HUES64 (cell line): ENCODE data around the gene KIAA1671.

ENCODE experiments used
- H3K27ac ChIP-seq: 2 replicates; pipeline ENCODE4 v1.7.0; 2013; ENCODE audit warnings: low read depth, low read length, inconsistent platforms
- H3K27me3 ChIP-seq: 2 replicates; pipeline ENCODE4 v1.6.1; 2013; ENCODE audit warnings: mild to moderate bottlenecking, low read length; ENCODE audit not compliant: insufficient read depth
- H3K36me3 ChIP-seq: 2 replicates; pipeline ENCODE4 v1.6.1; 2013; ENCODE audit warnings: mild to moderate bottlenecking, low read length; ENCODE audit not compliant: insufficient read depth
- H3K4me1 ChIP-seq: 2 replicates; pipeline ENCODE4 v1.6.1; 2013; ENCODE audit warnings: mild to moderate bottlenecking, low read length, moderate library complexity; ENCODE audit not compliant: insufficient read depth
- H3K4me3 ChIP-seq: 2 replicates; pipeline ENCODE4 v1.5.1; 2013; ENCODE audit warnings: mild to moderate bottlenecking, low read length, moderate library complexity
- H3K9ac ChIP-seq: 2 replicates; pipeline ENCODE4 v1.6.1; 2013; ENCODE audit warnings: mild to moderate bottlenecking, low read depth, low read length
- H3K9me3 ChIP-seq: 2 replicates; pipeline ENCODE4 v1.6.1; 2013; ENCODE audit warnings: low read depth, low read length; ENCODE audit not compliant: insufficient read depth
- WGBS: fragments of 150-250, 120-280 bp; methylation state at CpG from one replicate; pipeline ENCODE4 v1.1.7; 2013; ENCODE audit warnings: missing lambda C conversion rate; 5-methylcytosine and 5-hydroxymethylcytosine counted together

Gene KIAA1671

GRCh38 chr22:25123677-25124076 lies 171.2 kb downstream of the KIAA1671 start:
- H3K9ac ChIP-seq, result no peak overlapping the region
- H3K9me3 ChIP-seq, result no peaks in the 10 kb centered on the region
- no peak overlapping the region for H3K4me3 ChIP-seq
- no peak overlapping the region for H3K27ac ChIP-seq
- H3K36me3 ChIP-seq, result 0 out of 2 replicates have a peak, but pooled peaks cover 6% of the 10 kb centered on the region
- H3K27me3 ChIP-seq, result no peaks in the 10 kb centered on the region
- 92% methylated on average over 3 of the region's 3 CpGs for WGBS
- H3K4me1 ChIP-seq, result peaks cover 26% of the 10 kb centered on the region

- H3K27me3 ChIP-seq, result no peaks in the 10 kb centered on the region
- H3K4me1 ChIP-seq, result peaks cover 14% of the 10 kb centered on the region; the same call in 1 of the 2 replicates
- 0 out of 2 replicates have a peak, but pooled peaks cover 6% of the 10 kb centered on the region for H3K36me3 ChIP-seq
- H3K9ac ChIP-seq, result no peak overlapping the region
- WGBS, result 92% methylated on average over 9 of the region's 9 CpGs
- H3K27ac ChIP-seq, result no peak overlapping the region
- H3K9me3 ChIP-seq, result no peaks in the 10 kb centered on the region
- H3K4me3 ChIP-seq, result no peak overlapping the region
Observed at GRCh38 chr22:25125693-25126357, 173.3 kb downstream of the KIAA1671 start.

GRCh38 chr22:25126510-25126909 lies 174.0 kb downstream of the KIAA1671 start:
- Histone ChIP-seq H3K4me1 (peaks cover 12% of the 10 kb centered on the region; the same call in 1 of the 2 replicates), H3K27ac (no peak overlapping the region), H3K27me3 (no peaks in the 10 kb centered on the region), H3K9ac (no peak overlapping the region), H3K9me3 (no peaks in the 10 kb centered on the region), H3K36me3 (0 out of 2 replicates have a peak, but pooled peaks cover 6% of the 10 kb centered on the region), H3K4me3 (no peak overlapping the region)
- 87% methylated on average over 1 of the region's 1 CpG for WGBS

- Histone ChIP-seq H3K36me3 (0 out of 2 replicates have a peak, but pooled peaks cover 6% of the 10 kb centered on the region), H3K4me3 (no peak overlapping the region), H3K27me3 (no peaks in the 10 kb centered on the region), H3K9ac (no peak overlapping the region), H3K27ac (no peak overlapping the region), H3K9me3 (no peaks in the 10 kb centered on the region), H3K4me1 (peaks cover 15% of the 10 kb centered on the region; the same call in 1 of the 2 replicates)
- WGBS, result 47% methylated on average over 6 of the region's 6 CpGs
Observed at GRCh38 chr22:25127318-25127717, 174.8 kb downstream of the KIAA1671 start.

GRCh38 chr22:25130462-25130861 lies 177.9 kb downstream of the KIAA1671 start:
- Histone ChIP-seq H3K27me3 (no peaks in the 10 kb centered on the region), H3K4me3 (no peak overlapping the region), H3K36me3 (no peaks in the 10 kb centered on the region), H3K4me1 (peaks cover 18% of the 10 kb centered on the region; the same call in 1 of the 2 replicates), H3K9me3 (no peaks in the 10 kb centered on the region), H3K27ac (no peak overlapping the region), H3K9ac (no peak overlapping the region)
- WGBS, result 87% methylated on average over 5 of the region's 6 CpGs

- peaks cover 18% of the 10 kb centered on the region; the same call in 1 of the 2 replicates for H3K4me1 ChIP-seq
- H3K36me3 ChIP-seq, result no peaks in the 10 kb centered on the region
- no peaks in the 10 kb centered on the region for H3K27me3 ChIP-seq
- H3K9me3 ChIP-seq, result no peaks in the 10 kb centered on the region
- H3K4me3 ChIP-seq, result no peak overlapping the region
- 87% methylated on average over 9 of the region's 9 CpGs for WGBS
- H3K9ac ChIP-seq, result no peak overlapping the region; the same call in 1 of the 2 replicates
- no peak overlapping the region for H3K27ac ChIP-seq
Observed at GRCh38 chr22:25131198-25131887, 178.8 kb downstream of the KIAA1671 start.

GRCh38 chr22:25134028-25134427 lies 181.5 kb downstream of the KIAA1671 start:
- H3K4me3 ChIP-seq, result no peak overlapping the region
- WGBS, result 84% methylated on average over 3 of the region's 4 CpGs
- H3K9me3 ChIP-seq, result peaks cover 4% of the 10 kb centered on the region; the same call in 1 of the 2 replicates
- H3K27ac ChIP-seq, result no peak overlapping the region
- no peaks in the 10 kb centered on the region for H3K36me3 ChIP-seq
- H3K4me1 ChIP-seq, result 0 out of 2 replicates have a peak, but pooled peaks cover 5% of the 10 kb centered on the region
- H3K9ac ChIP-seq, result no peak overlapping the region
- H3K27me3 ChIP-seq, result no peaks in the 10 kb centered on the region

- no peaks in the 10 kb centered on the region for H3K36me3 ChIP-seq
- WGBS, result 90% methylated on average over 2 of the region's 2 CpGs
- no peak overlapping the region for H3K4me3 ChIP-seq
- H3K9ac ChIP-seq, result no peak overlapping the region
- peaks cover 4% of the 10 kb centered on the region; the same call in 1 of the 2 replicates for H3K9me3 ChIP-seq
- H3K4me1 ChIP-seq, result 0 out of 2 replicates have a peak, but pooled peaks cover 5% of the 10 kb centered on the region
- H3K27ac ChIP-seq, result no peak overlapping the region
- no peaks in the 10 kb centered on the region for H3K27me3 ChIP-seq
Observed at GRCh38 chr22:25134451-25134850, 181.9 kb downstream of the KIAA1671 start.

- no peak overlapping the region for H3K4me3 ChIP-seq
- H3K27ac ChIP-seq, result no peak overlapping the region
- peaks cover 4% of the 10 kb centered on the region; the same call in 1 of the 2 replicates for H3K9me3 ChIP-seq
- WGBS, result 95% methylated on average over 4 of the region's 5 CpGs
- H3K4me1 ChIP-seq, result 0 out of 2 replicates have a peak, but pooled peaks cover 3% of the 10 kb centered on the region
- H3K27me3 ChIP-seq, result no peaks in the 10 kb centered on the region
- no peaks in the 10 kb centered on the region for H3K36me3 ChIP-seq
- H3K9ac ChIP-seq, result no peak overlapping the region
Observed at GRCh38 chr22:25136953-25137576, 184.5 kb downstream of the KIAA1671 start.

- no peaks in the 10 kb centered on the region for H3K36me3 ChIP-seq
- H3K4me1 ChIP-seq, result 0 out of 2 replicates have a peak, but pooled peaks cover 3% of the 10 kb centered on the region
- no peak overlapping the region for H3K9ac ChIP-seq
- WGBS, result 97% methylated on average over 6 of the region's 6 CpGs
- no peak overlapping the region for H3K4me3 ChIP-seq
- H3K27ac ChIP-seq, result no peak overlapping the region
- H3K27me3 ChIP-seq, result no peaks in the 10 kb centered on the region
- H3K9me3 ChIP-seq, result peaks cover 4% of the 10 kb centered on the region; the same call in 1 of the 2 replicates
Observed at GRCh38 chr22:25137577-25138525, 185.3 kb downstream of the KIAA1671 start.
